Stimulated activated CD8-positive, alpha-beta memory T cell treated with anti-CD3 and anti-CD28 coated beads, Interleukin-2, amount 100 ng/mL, for 1 hour (primary cell): Measurements from ENCODE around the gene TACR2.
A peak's percentile ranks its signal among the peaks of the same experiment; 100 is the strongest.

Experiments used
- DNase-seq, 2 donors: peaks; one replicate each; pipeline ENCODE4 v3.0.0-alpha.2; 2020; ENCODE audit warnings: low read depth in 2 of 2

The TACR2 gene

DNA sequence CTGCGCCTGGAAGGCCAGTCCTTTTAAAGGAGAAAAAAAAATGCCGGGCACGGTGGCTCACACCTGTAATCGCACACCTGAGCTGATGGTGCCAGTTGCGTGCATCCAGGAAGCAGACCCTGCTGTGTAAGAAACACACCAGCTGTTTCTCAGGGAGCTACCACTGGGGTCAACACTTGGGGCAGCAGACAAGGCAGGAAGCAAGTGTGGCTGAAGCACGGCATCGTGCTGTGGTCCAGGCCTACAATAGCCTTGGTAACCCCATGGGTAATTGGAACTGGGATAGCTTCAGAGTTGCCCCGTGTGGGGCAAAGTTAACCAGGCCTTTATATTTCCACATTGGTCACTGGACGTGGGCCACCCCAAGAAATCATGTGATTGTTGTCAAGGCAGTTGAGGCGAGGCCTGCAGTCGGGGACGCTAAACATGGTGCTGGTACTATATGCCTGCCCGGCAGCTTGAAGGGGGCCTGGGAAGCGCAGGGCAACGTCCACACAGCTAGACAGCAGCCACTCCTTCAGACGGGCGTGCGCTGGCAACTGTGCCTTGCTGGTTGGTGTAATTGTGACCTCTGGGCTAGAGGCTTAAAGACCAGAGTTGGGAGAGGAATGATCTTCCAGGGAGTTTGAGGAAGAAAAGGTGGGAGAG, 2.5 kb upstream of the TACR2 start:
- no peak for DNase-seq

DNA sequence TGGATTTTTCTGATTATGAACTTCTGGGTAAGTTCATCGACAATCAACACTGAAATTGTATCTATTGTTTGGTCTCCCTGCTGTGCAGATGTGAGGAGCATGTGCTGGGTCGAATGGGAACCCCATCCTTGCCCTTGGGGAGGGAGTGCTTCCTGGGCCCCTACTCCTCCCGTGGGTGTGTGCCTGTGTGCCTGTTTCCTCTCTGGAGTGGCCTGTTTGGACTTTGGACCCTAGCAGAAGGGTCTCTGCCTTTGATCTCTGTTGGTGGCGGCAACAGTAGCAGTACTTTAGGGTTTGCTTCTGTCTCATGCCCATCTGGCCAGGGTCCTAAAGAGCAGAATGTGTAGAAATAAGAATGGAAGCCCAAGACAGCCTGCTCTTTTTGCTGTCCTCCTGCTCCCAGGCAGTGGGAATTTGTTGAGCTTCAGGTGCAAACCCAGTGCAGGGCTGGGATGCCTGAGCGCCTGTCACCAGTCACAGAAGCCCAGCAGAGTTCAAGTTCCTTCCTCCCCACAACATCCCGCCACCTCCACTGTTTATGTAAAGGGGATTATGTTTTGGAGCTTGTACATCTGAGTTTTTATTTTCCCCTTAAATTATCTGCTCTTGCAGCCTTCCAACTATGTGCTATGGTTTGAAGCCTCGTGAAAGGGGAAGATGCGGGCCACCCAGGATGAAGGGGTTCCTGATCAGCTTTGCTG, 1.5 kb upstream of the TACR2 start:
- no peak for DNase-seq

DNA sequence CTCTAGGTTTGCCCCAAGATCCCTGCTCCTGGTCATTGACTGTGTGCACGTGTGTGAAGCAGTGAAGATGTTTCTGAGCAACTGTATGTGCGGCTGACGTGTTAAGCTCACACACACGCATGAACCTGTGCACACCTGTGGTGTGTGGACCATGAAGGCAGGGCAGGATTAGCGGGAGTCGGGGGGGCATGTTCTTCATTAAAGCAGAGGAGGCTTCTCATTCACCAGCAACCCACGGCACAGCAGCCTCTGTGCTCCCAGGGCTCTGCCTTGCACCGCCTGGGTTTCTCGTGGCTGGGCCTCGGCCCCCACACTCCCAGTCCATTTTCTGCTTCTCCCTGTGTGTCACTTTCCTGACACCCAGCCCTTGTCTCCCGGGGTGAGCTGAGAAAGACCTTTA, 824 bp upstream of the TACR2 start:
- DNase-seq = no peak

DNA sequence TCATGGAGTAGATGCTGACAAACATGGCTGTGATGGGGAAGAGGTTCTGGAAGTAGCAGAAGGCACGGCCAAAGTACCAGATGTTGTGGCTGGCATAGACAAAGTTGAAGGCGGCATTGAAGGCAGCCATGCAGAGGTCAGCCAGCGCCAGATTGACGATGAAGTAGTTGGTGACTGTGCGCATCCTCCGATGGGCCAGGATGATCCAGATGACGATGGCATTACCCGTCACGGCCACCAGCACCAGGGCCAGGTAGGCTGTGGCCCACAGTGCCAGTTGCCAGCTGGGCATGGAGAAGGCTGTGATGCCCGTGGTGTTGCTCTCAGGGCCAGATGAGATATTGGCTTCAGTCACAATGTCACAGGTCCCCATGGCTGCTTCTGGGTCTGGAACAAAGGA, 767 bp downstream of the TACR2 start:
- DNase-seq = no peak

DNA sequence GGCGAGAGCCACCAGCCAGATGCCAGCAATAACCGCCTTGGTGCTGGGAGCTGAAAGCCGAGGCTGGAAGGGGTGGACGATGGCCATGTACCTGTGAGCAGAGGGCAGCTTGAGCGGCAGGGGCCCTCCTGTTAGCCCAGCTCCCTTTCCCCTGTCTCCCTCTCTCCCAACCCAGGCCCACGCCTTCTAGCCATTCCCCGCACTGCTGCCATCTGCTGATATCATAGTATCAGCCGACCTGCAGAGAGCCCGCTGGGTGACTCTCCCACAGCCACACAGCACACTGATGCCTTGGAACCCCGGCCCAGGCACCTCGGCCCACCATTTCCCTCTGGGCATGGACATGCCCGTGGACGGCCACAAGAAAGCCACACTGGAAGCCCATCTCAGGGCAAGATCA, 1.7 kb downstream of the TACR2 start:
- no peak for DNase-seq

DNA sequence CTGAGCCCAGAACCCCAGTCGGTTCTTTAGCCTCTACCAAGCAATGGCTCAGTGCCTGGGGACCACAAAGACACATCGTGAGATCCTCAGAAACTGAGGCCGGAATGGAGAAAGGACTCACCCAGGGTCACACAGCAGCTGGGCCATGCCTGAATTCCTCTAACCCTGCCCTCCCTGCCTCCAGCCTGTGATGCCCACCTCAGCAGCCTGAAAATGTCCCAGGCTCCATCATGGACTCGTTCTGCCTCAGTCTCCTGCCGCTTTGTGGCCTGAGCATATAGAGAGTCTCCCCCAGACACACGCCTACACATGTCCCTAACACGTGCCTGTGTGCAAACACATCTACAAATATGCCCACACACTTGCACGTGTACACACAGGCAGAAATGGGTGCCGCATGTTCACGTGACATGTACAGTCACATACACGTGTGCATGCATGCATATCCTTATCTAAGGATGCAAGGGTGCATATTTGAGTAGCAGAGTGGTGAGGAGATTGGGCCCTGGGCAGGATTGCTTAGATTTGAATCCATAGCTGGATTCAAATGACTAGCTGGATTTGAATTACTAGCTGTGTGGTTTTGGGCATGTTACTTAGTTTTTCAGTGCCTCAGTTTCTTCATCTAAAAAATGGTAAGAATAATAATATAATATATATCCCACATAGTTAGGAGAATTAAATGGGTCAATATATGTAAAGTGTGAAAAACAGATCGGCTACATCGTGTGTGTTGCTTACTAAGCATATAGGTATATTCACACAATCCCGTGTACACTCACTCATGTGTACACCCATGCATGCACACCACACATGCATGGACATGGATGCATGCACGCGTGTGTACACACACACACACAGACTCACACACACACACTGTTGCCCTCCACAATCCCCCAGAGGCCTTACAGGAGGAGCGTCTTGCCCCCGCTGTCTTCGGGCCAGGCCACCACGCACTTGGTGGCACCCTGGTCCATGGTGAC, 2.4 kb downstream of the TACR2 start:
- DNase-seq = no peak

DNA sequence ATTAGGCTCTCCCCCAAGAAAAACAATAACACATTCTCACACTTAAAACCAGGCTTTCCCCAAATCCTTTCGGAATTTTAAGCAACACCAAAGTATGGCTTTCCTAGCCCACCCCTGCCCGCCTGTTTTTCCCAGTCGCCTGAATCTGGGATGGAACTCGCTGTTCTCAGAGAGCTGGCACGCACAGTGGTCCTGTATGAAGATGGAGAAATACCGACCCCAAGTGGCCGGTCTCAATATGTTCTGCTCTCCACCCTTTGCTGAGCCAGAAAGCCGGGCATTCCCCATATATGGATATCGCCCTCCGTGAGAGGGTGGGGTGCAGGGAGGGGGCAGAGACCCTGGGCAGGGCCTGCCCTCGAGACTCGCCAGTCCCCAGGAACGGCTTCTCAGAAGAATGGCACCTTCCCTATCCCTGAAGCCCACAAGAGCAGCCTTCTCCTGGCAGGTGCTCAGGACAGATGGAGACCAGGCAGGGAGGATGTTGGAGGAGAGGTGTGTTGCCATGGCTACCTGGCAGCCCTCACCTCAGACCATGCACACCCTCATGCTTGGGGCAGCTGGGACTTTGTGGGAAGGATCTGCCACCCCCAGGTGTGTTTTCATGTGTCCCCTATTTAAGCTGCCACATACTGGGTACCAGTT, 3.4 kb downstream of the TACR2 start:
- DNase-seq = no peak

DNA sequence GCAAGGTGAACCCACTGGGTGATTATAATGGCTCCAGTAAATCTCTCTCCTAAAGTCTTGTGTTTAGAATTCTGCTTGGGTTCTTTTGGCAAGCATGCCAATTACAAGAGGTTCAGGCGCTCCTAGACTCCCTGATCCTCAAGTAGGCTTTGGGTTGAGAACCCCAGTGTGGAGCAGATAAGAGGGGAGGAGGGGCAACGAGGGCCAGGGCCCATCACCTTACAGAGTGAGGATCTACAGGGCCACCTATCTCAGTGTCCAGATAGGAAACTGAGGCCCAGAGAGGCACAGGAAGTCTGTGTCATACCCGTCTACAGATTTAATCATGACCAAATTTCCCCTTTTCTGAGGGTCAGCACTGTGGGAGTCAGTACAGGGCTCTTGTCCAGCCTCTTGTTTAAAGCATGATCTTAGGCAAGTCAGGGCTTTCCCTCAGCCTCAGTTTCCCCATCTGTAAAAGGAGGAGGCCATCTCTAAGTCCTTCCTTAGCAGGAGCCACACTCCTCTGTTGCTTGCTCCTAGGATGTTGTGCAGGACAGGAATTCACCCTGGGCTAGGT, 4.4 kb downstream of the TACR2 start:
- no peak for DNase-seq

DNA sequence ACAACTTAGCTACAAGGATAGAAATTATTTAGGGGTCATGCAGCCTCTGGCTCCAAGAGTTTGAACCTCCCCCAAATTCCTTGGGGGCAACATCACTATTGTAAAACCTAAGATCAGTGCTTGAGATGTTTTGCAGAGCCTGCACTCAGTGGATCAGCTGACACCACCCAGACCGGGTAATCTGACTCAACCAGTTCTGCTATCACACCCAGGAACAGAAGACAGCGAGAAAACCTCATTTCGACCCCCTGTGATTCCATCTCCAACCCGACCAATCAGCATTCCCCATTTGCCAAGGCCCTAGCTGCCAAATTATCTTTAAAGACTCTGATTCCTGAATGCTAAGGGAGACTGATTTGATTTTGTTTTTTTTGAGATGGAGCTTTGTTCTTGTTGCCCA, 5.2 kb downstream of the TACR2 start:
- DNase-seq = no peak

DNA sequence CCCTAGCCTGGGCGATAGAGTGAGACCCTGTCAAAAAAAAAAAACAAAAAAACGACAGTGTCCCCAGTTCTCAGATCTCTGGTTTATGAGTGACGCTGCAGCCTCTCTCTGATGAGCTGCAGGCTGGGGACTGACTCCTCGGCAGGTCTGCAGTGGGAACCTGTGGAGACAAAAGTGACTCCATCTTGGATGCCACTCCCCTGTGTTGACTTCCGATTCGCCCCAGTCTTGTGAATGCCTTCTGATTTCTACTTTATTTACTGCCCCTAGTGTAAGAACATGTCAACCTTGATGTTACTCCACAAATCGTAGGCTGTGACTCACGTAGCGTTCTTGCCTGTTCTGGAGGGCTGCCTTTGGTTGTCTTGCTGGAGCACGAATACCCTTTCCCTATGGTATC, 6.2 kb downstream of the TACR2 start:
- DNase-seq = no peak

DNA sequence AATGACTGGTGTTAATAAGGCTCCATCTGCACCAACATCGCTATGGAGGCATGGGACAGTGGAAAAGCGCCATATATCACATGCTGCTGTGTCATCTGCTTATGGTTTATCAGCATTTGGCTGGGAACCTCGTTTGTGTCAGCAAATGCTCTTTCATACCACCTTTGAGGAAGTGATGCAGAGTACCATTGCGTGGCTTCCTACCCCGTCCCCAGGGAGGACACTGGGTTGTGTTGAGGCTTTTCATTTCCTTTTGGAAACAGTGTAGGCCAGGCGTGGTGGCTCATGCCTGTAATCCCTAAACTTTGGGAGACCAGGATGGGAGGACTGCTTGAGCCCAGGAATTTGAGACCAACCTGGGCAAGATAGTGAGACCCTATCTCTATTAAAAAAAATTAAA, 6.8 kb downstream of the TACR2 start:
- no peak for DNase-seq

DNA sequence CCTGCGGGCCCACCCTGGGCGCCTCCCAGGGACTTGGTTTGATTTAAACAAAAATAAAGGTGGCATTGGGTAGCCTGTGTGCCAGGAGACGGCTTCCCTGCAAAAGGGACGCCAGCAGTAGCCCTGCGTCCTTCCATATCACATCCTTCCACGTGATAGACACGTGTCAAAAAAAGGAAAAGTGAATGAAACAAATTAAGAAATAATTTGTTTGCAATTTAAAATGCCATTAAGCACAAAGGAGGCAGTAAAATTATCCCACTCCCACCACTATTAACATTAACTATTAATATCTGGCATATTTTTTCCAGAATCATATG, 7.6 kb downstream of the TACR2 start:
- no peak for DNase-seq

DNA sequence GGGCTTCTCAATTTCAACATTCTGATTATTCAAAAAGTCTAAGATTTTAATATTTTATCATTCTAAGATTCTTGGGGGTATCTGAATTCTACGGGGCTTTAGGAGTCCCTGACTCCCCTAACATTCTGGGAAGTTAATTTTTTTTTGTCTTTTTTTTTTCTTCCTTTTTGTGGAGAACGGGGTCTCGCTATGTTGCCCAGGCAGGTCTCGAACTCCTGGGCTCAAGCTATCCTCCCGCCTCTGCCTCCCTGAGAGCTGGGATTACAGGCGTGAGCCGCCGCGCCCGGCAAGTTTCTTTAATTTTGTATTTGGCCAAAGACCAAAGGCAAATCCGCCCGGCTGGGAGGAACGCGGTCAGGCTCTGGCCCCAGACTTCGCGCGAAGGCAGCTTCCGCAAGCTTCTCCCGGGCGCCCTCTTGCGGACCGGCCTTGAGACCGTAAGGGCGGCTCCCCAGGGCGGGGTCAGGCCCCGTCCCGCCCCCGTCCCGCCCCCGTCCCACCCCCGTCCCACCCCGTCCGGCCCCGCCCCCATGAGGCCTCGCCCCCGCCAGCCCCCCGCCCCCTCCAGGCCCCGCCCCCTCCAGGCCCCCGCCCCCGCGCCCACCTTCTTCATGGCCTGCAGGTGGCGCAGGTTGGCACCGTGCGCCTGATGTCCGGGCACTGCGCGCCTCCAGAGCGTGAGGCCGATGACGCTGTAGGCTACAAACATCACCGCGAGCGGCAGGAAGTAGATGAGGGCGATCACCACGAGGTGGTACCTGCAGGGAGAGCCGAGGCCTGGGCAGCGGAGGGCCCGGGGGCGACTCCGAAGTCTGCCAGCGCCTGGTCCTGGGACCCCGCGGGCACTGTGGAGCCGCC, 8.2 kb downstream of the TACR2 start:
- DNase-seq = peak; percentile 75 to 83

DNA sequence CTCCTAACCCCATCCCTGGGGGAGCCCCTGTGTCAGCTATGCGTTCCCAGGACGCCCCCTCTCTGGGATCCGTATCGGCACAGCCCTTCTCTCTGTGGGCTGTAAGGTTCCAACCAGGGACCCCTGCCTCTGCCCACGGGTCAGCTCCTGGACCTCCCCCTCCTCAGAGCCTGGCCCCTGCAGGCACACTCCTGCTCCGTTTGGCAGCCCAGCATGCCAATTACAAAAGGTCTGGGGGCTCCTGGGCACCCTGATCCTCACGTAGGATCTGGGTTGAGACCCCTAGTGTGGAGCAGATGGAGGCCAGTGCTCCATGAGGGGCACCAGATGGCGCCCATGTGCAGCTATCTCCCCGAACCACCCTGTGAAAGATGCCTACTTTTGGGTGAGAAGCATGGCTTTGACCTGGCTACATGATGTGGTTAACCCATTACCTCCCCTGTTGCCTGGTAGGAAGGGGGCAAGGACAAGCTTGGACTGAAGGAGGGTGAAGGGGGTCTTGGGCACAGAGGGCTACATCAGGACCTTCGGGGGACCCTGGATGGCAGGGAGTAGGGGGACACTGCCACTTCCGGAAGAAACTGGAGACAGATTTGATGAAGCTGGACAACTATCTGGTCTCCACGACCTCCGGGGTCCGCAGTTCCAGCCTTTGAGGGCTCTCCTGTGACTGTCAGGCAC, 9.0 kb downstream of the TACR2 start:
- no peak for DNase-seq

DNA sequence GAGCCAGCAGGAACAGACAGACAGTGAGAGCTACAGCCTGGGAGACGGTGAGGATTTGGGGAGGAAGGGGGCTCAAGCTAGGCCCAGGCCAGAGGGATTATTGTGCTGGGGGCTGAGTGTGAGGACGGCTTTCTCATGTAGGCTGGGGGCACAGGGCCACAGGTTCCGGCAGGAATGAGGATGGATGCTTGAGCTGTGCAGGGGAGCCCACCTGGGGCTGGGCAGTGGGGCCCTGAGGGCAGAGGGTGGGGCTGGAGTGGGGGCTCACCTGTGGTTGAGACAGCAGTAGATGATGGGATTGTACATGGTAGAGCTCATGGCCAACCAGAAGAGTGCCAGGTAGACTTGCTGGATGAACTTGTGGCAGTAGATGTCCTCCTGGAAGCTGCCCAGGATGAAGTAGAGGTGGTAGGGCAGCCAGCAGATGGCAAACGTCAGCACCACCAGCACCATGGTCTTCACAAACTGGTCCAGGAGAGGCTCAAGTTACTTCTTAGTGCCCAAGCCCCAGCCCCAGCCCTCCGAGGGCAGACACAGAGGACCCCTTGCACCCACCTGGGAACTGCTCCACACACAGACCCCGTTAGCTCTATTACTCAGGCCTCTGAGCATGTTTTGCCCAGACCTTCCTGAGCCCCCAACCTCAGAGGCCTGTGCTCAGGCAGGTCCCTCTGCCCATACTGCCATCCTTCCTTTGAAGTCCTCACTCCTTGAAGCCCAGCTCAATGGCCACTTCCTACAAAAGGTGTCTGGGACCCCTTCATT, 9.7 kb downstream of the TACR2 start:
- no peak for DNase-seq

DNA sequence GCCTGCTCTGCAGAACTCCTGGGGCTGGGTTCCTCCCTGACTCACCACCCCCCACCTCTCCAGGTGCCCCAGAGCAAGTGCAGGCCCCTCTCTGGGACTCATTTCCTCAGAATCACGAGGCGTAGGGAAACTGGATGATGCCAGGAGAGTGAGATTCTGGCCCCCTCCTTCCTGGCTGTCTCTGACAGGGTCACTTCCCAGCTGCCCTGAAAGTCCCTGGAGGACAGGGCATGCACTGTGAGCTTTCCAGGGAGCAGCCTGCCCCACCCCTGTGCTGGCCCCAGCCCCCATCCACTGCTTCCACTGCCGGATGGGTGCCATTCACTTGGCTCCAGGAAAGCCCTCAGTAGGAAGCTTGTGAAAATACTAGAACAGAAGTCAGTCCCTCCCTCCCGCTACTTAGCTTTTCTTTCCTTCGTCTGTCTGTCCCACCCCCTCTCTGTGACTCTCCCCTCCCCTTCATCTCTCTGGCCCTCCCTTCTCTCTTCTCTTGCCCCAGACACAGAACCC, 10.4 kb downstream of the TACR2 start:
- DNase-seq = no peak

DNA sequence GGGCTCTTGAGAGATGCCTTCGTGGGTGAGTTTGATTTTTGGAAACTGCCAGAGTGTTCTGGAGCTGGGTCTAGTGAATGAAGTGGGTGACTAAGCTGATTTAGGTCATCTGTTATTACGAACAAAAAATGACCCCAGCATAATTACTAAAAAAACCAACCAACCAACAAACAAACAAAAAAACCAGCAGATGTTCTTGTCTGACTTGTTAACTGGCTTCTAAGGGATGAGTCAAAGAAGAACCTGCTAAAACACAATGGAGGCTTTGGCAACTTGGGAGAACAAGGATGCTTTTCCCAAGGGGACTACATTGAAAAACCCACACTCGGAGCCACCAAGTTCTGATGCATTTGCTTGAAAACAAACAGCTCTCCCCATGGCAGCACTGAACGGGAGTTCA, 11.5 kb downstream of the TACR2 start:
- no peak for DNase-seq

DNA sequence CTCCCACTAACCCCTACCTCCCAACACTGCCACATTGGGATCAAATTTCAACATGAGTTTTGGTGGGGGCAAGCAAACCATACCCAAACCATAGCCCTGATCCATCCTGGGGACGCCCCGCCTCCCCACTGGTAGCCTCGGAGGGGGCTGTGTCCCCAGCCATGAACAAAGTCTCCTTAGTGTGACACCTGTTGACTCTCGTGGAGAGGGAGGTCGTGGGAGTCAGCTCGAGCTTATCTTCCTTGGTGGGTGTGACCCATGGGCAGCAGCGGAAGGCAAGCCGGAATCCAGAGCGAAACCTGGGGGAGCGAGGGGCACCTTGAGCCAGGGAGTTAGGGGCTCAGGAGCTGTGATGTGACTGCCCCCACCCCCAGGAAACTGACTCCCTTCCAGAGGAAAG, 11.9 kb downstream of the TACR2 start:
- DNase-seq = no peak

DNA sequence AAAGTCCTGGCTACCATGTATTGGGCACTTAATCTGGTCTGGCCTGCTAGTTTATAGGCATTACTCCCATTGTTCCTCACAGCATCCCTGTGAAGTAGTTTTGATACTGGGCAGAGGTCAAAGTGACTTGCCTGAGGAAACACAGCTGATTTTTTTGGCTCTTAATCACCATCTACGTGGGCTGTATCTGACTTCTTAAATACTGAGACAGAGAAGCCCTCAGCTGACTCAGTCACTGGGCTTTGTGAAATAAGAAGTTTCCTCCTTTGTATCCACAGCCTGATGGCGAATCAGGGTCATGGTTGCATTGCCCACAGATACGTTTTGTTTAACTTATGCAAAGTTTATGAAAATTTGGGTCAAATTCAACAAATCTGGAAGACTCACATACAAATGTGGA, 13.2 kb downstream of the TACR2 start:
- no peak for DNase-seq

DNA sequence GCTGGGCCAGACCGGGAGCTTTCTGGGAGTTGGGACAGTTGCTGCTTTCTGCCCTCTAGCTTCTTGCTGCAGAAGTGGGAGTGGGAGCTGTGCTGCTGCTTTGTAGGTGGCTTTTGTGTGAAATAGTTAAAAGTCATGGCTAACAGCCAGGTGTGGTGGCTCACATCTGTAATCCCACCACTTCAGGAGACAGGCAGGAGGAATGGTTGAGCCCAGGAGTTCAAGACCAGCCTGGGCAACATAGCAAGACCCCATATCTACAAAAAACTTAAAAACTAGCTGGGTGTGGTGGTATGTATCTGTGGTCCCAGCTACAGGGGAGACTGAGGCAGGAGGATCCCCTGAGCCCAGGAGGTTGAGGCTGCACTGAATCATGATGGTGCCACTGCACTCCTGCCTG, 13.7 kb downstream of the TACR2 start:
- no peak for DNase-seq
